Liver (tissue), 9 donors: Measurements from ENCODE around the gene PTAR1. TPM values are rescaled to one million over a fixed set of nuclear protein-coding genes. Genes with fewer than 3 reads are reported as not detected.

ENCODE experiments used
- DNase-seq: peaks from one replicate; pipeline ENCODE4 v3.0.0-alpha.2; 2017; ENCODE audit warnings: low spot score
- H3K27ac ChIP-seq, 2 donors: one replicate each; pipeline ENCODE4 v1.7.0; 2013; ENCODE audit warnings: inconsistent platforms in 2 of 2, low read length in 2 of 2, control low read depth in 1 of 2, low read depth in 1 of 2, mild to moderate bottlenecking in 1 of 2
- H3K27me3 ChIP-seq, 4 donors: one replicate each; pipeline versions ENCODE4 v1.6.1 to v1.7.0; 2013; ENCODE audit warnings: low read length in 3 of 4, inconsistent platforms in 1 of 4, mild to moderate bottlenecking in 1 of 4, moderate library complexity in 1 of 4; ENCODE audit not compliant: control insufficient read depth in 4 of 4, insufficient read depth in 4 of 4
- H3K36me3 ChIP-seq, 4 donors: one replicate each; pipeline versions ENCODE4 v1.6.1 to v1.7.0; 2013; ENCODE audit warnings: low read length in 3 of 4, mild to moderate bottlenecking in 3 of 4, low read depth in 1 of 4, moderate library complexity in 1 of 4; ENCODE audit not compliant: control insufficient read depth in 4 of 4, insufficient read depth in 3 of 4
- H3K4me1 ChIP-seq, 4 donors: one replicate each; pipeline versions ENCODE4 v1.6.1 to v1.7.0; 2013; ENCODE audit warnings: low read length in 3 of 4, mild to moderate bottlenecking in 3 of 4, moderate library complexity in 1 of 4; ENCODE audit not compliant: control insufficient read depth in 4 of 4, insufficient read depth in 4 of 4
- H3K4me3 ChIP-seq, 3 donors: one replicate each; pipeline versions ENCODE4 v1.6.1 to v1.7.0; 2013; ENCODE audit warnings: low read length in 3 of 3, control low read depth in 1 of 3, low read depth in 1 of 3, mild to moderate bottlenecking in 1 of 3
- H3K9ac ChIP-seq, 2 donors: one replicate each; pipeline ENCODE4 v1.7.0; 2013; ENCODE audit warnings: low read length in 2 of 2, mild to moderate bottlenecking in 2 of 2, moderate library complexity in 2 of 2, control low read depth in 1 of 2, low read depth in 1 of 2
- H3K9me3 ChIP-seq, 4 donors: one replicate each; pipeline versions ENCODE4 v1.6.1 to v1.7.0; 2013; ENCODE audit warnings: low read length in 3 of 4; ENCODE audit not compliant: control insufficient read depth in 4 of 4
- ATF3 ChIP-seq: IDR thresholded peaks from 2 replicates; pipeline ENCODE4 v1.6.1; 2016; ENCODE audit warnings: antibody characterized with exemption
- EGR1 ChIP-seq, 2 donors: IDR thresholded peaks; 2 replicates each; pipeline ENCODE4 v1.6.1; 2016 to 2018; ENCODE audit warnings: antibody characterized with exemption in 2 of 2, low read depth in 2 of 2
- FOXA1 ChIP-seq: IDR thresholded peaks from 2 replicates; pipeline ENCODE4 v1.6.1; 2016; ENCODE audit warnings: antibody characterized with exemption
- FOXA2 ChIP-seq: IDR thresholded peaks from 2 replicates; pipeline ENCODE4 v1.6.1; 2016; ENCODE audit warnings: antibody characterized with exemption
- GABPA ChIP-seq, 2 donors: IDR thresholded peaks in 1 of 2; conservative IDR thresholded peaks in 1 of 2; 2 replicates each; pipeline ENCODE4 v1.6.1; 2016; ENCODE audit warnings: antibody characterized with exemption in 2 of 2, mild to moderate bottlenecking in 1 of 2, moderate library complexity in 1 of 2
- HNF4A ChIP-seq, 2 donors: conservative IDR thresholded peaks; 2 replicates each; pipeline ENCODE4 v1.6.1; 2016; ENCODE audit warnings: antibody characterized with exemption in 2 of 2, mild to moderate bottlenecking in 2 of 2
- HNF4G ChIP-seq: IDR thresholded peaks from 2 replicates; pipeline ENCODE4 v1.6.1; 2016; ENCODE audit warnings: antibody characterized with exemption
- JUND ChIP-seq, 2 donors: IDR thresholded peaks; 2 replicates each; pipeline ENCODE4 v1.6.1; 2016; ENCODE audit warnings: antibody characterized with exemption in 2 of 2
- NR2F2 ChIP-seq: IDR thresholded peaks from 2 replicates; pipeline ENCODE4 v1.6.1; 2016; ENCODE audit warnings: antibody characterized with exemption
- RAD21 ChIP-seq, 2 donors: IDR thresholded peaks; 2 replicates each; pipeline ENCODE4 v1.6.1; 2016; ENCODE audit warnings: antibody characterized with exemption in 2 of 2, mild to moderate bottlenecking in 2 of 2
- RXRA ChIP-seq, 2 donors: IDR thresholded peaks; 2 replicates each; pipeline ENCODE4 v1.6.1; 2017 to 2018; ENCODE audit warnings: antibody characterized with exemption in 2 of 2, mild to moderate bottlenecking in 1 of 2
- SP1 ChIP-seq: IDR thresholded peaks from 2 replicates; pipeline ENCODE4 v1.6.1; 2018; ENCODE audit warnings: antibody characterized with exemption, mild to moderate bottlenecking
- TAF1 ChIP-seq: conservative IDR thresholded peaks from 2 replicates; pipeline ENCODE4 v1.6.1; 2016; ENCODE audit warnings: antibody characterized with exemption, mild to moderate bottlenecking
- YY1 ChIP-seq: IDR thresholded peaks from 2 replicates; pipeline ENCODE4 v1.6.1; 2016; ENCODE audit warnings: antibody characterized with exemption, mild to moderate bottlenecking
- WGBS: extraction: QIAGEN DNeasy Blood & Tissue Kit; methylation state at CpG from one replicate; pipeline ENCODE4 v1.1.7; 2013; 5-methylcytosine and 5-hydroxymethylcytosine counted together
- polyA plus RNA-seq, 2 donors: library from polyadenylated mRNA; stranded (reverse) in 1 of 2; unstranded in 1 of 2; fragments of 200-250 nt in 1 of 2; fragments of >200 nt in 1 of 2; fragmentation: Nextera tagmentation in 1 of 2; extraction: Ambion mirVana in 1 of 2; gene quantifications; one replicate each; pipeline versions ENCODE4 v1.2.1 to v1.2.3, GENCODE V29; 2013 to 2015
- total RNA-seq, 2 donors: library from RNA; depleted of rRNA; stranded (reverse); fragments of >200 nt; gene quantifications; one replicate each; pipeline ENCODE4 v1.2.3, GENCODE V29; 2014
- TF ChIP-seq, protein P1 (sequence below): fragments of 150-350 bp; IDR thresholded peaks from 2 replicates; pipeline ENCODE4 v1.5.1; 2017; ENCODE audit warnings: improper control_type of control experiment, low read depth, low read length; ENCODE audit not compliant: missing input control
- TF ChIP-seq, protein P2 (sequence below): IDR thresholded peaks from 2 replicates; pipeline ENCODE4 v1.6.1; 2016; ENCODE audit warnings: antibody characterized with exemption
- TF ChIP-seq, protein P3 (sequence below): IDR thresholded peaks from 2 replicates; pipeline ENCODE4 v1.6.1; 2016; ENCODE audit warnings: antibody characterized with exemption
- TF ChIP-seq, protein P4 (sequence below): IDR thresholded peaks from 2 replicates; pipeline ENCODE4 v1.6.1; 2016; ENCODE audit warnings: antibody characterized with exemption, mild to moderate bottlenecking
- donor health status: healthy.
- donor health status: healthy.
- donor health status: healthy.
- donor health status: healthy.
- donor health status: healthy.

PTAR1 gene
- total and polyA plus RNA-seq, 4 donors = 5.4 to 67.9 (median 28.7) TPM

DNA sequence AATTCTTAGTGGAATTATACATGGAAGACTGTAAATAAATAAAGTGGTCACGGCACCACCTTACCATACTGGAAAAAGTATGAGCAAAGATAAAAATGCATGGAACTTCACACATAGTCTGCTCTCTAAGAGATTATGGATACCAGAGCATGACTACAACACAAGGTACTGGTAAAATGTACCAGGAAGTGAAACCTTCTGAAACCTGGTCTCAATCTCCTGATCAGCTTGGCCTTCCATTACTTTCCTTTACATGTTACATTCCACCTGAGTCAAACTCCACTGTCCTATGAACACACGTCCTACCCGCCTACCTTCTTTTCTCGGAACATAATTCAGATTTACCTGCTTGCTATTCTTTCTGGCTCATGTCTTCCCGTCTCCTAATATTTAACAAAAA lies 15.9 kb downstream of the PTAR1 start:
- DNase-seq = no peak
- WGBS = 99% methylated on average over 5 of the region's 5 CpGs
- Histone ChIP-seq H3K27ac (no peak overlapping the region), H3K9me3 (no peaks in the 10 kb centered on the region), H3K4me3 (no peak overlapping the region), H3K9ac (no peak overlapping the region), H3K36me3 (peaks cover 0 to 3% (median 0%) of the 10 kb centered on the region in 4 donors), H3K4me1 (peaks cover 10 to 40% (median 27%) of the 10 kb centered on the region in 4 donors), H3K27me3 (no peaks in the 10 kb centered on the region)
- TF ChIP-seq NR2F2 = no peak
- no peak for TF ChIP-seq FOXA1
- no peak for TF ChIP-seq SP1
- TF ChIP-seq FOXA2 = no peak
- TF ChIP-seq EGR1 (IDR thresholded peaks at IDR 0.05; ENCODE audit: low read depth in 2 of 2) = no peak
- no peak for TF ChIP-seq RXRA (IDR thresholded peaks at IDR 0.05)
- no peak for TF ChIP-seq YY1
- TF ChIP-seq, protein P1, sequence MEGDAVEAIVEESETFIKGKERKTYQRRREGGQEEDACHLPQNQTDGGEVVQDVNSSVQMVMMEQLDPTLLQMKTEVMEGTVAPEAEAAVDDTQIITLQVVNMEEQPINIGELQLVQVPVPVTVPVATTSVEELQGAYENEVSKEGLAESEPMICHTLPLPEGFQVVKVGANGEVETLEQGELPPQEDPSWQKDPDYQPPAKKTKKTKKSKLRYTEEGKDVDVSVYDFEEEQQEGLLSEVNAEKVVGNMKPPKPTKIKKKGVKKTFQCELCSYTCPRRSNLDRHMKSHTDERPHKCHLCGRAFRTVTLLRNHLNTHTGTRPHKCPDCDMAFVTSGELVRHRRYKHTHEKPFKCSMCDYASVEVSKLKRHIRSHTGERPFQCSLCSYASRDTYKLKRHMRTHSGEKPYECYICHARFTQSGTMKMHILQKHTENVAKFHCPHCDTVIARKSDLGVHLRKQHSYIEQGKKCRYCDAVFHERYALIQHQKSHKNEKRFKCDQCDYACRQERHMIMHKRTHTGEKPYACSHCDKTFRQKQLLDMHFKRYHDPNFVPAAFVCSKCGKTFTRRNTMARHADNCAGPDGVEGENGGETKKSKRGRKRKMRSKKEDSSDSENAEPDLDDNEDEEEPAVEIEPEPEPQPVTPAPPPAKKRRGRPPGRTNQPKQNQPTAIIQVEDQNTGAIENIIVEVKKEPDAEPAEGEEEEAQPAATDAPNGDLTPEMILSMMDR = no peak
- TF ChIP-seq, protein P2, sequence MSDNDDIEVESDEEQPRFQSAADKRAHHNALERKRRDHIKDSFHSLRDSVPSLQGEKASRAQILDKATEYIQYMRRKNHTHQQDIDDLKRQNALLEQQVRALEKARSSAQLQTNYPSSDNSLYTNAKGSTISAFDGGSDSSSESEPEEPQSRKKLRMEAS = no peak
- TF ChIP-seq GABPA (IDR thresholded peaks at IDR 0.05 in 1 of 2, conservative IDR thresholded peaks at IDR 0.05 in 1 of 2) = no peak
- no peak for TF ChIP-seq RAD21 (IDR thresholded peaks at IDR 0.05)
- TF ChIP-seq, protein P3, sequence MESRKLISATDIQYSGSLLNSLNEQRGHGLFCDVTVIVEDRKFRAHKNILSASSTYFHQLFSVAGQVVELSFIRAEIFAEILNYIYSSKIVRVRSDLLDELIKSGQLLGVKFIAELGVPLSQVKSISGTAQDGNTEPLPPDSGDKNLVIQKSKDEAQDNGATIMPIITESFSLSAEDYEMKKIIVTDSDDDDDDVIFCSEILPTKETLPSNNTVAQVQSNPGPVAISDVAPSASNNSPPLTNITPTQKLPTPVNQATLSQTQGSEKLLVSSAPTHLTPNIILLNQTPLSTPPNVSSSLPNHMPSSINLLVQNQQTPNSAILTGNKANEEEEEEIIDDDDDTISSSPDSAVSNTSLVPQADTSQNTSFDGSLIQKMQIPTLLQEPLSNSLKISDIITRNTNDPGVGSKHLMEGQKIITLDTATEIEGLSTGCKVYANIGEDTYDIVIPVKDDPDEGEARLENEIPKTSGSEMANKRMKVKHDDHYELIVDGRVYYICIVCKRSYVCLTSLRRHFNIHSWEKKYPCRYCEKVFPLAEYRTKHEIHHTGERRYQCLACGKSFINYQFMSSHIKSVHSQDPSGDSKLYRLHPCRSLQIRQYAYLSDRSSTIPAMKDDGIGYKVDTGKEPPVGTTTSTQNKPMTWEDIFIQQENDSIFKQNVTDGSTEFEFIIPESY = no peak
- TF ChIP-seq TAF1 = no peak

GRCh38 chr9:69740872-69741505 lies 18.8 kb downstream of the PTAR1 start:
- no peak overlapping the region for H3K27ac ChIP-seq
- peaks cover 0 to 12% (median 3%) of the 10 kb centered on the region in 4 donors for H3K4me1 ChIP-seq
- H3K36me3 ChIP-seq = peaks cover 0 to 6% (median 0%) of the 10 kb centered on the region in 4 donors
- H3K9me3 ChIP-seq = no peaks in the 10 kb centered on the region
- no peaks in the 10 kb centered on the region for H3K27me3 ChIP-seq
- H3K4me3 ChIP-seq = no peak overlapping the region
- H3K9ac ChIP-seq = no peak overlapping the region
- DNase-seq = no peak
- WGBS = 76% methylated on average over 2 of the region's 2 CpGs
- no peak for TF ChIP-seq FOXA1
- no peak for TF ChIP-seq NR2F2
- TF ChIP-seq JUND (IDR thresholded peaks at IDR 0.05) = no peak
- TF ChIP-seq, protein P4, sequence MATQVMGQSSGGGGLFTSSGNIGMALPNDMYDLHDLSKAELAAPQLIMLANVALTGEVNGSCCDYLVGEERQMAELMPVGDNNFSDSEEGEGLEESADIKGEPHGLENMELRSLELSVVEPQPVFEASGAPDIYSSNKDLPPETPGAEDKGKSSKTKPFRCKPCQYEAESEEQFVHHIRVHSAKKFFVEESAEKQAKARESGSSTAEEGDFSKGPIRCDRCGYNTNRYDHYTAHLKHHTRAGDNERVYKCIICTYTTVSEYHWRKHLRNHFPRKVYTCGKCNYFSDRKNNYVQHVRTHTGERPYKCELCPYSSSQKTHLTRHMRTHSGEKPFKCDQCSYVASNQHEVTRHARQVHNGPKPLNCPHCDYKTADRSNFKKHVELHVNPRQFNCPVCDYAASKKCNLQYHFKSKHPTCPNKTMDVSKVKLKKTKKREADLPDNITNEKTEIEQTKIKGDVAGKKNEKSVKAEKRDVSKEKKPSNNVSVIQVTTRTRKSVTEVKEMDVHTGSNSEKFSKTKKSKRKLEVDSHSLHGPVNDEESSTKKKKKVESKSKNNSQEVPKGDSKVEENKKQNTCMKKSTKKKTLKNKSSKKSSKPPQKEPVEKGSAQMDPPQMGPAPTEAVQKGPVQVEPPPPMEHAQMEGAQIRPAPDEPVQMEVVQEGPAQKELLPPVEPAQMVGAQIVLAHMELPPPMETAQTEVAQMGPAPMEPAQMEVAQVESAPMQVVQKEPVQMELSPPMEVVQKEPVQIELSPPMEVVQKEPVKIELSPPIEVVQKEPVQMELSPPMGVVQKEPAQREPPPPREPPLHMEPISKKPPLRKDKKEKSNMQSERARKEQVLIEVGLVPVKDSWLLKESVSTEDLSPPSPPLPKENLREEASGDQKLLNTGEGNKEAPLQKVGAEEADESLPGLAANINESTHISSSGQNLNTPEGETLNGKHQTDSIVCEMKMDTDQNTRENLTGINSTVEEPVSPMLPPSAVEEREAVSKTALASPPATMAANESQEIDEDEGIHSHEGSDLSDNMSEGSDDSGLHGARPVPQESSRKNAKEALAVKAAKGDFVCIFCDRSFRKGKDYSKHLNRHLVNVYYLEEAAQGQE = no peak
- TF ChIP-seq, protein P2 = no peak
- TF ChIP-seq FOXA2 = no peak
- TF ChIP-seq, protein P3 = no peak
- no peak for TF ChIP-seq TAF1
- TF ChIP-seq SP1 = no peak
- no peak for TF ChIP-seq GABPA (IDR thresholded peaks at IDR 0.05 in 1 of 2, conservative IDR thresholded peaks at IDR 0.05 in 1 of 2)
- peak; percentile 63 for TF ChIP-seq YY1
- peak; percentile 65 to 66 for TF ChIP-seq HNF4A (conservative IDR thresholded peaks at IDR 0.05)
- TF ChIP-seq, protein P1 = no peak
- no peak for TF ChIP-seq ATF3
- TF ChIP-seq RXRA (IDR thresholded peaks at IDR 0.05) = peak; percentile 41 to 58
- no peak for TF ChIP-seq RAD21 (IDR thresholded peaks at IDR 0.05)
- TF ChIP-seq EGR1 (IDR thresholded peaks at IDR 0.05; ENCODE audit: low read depth in 2 of 2) = no peak
- TF ChIP-seq HNF4G = no peak
